ENCODE results near the gene CLVS2. TPM values are rescaled to one million over a fixed set of nuclear protein-coding genes. Genes with fewer than 3 reads are reported as not detected.

Gene CLVS2
- total RNA-seq, 1 experiment from 2014 or later, result under 0.01 TPM

Other genes starting within 250 kb of the CLVS2 start
- gene FABP7, start 216.5 kb upstream of the CLVS2 start, total RNA-seq (2014; rRNA removed), result not detected in 2 replicates
- 10.0 and 13.4 TPM in 2 replicates for gene SMPDL3A, start 207.0 kb upstream of the CLVS2 start, total RNA-seq (2014; rRNA removed)

Data from LHCN-M2 (cell line).